ENCODE measurements around the gene PWP2.
A peak's percentile ranks its signal among the peaks of the same experiment; 100 is the strongest.
"Not testable (repeated sequence)": the region's sequence is repeated elsewhere in the genome, so short reads cannot be mapped to it uniquely, and the experiment has no call there.

Gene PWP2

GRCh38 chr21:44107026-44107501, at the start of gene PWP2:
PWP2 (plus strand) TSS chr21:44107399; CDS start chr21:44107417, 18 bp downstream.
- not testable (repeated sequence) for DNase-seq (ENCODE audit: low spot score)

DNA sequence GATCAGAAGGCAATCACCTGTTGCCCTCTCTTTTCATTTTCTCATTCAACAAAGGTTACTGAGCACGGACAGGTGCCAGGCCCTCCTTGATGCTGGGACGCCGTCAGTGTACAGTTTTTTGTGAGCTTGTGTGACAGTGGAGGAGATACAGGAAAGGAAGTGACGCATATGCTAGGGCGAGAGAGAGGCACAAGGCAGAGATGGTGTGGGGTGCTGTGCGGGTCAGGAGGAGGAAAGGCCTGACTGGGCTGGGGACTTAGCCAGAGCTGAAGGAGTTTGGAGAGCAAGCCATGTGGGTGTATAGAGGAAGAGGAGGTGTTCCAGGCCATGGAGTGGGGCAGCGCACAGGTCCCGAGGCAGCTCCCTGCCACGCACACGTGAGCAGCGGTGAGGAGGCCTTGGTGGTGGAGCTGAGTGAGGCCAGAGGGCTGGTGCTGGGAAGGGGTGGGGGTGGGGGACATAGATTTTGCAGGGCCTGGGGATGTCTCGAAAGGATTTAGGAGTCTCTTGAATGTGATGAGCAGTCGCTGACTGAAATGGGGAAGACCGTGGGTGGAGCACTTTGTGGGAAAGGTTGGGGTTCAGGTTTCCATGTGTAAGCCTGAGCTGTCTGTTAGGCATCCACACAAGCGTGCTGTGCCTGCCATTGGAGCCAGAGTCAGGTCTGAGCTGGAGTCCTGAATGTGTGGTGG, 49.1 kb upstream of the PWP2 start:
- DNase-seq (ENCODE audit: low spot score), result peak; percentile 19

- no peak for DNase-seq (ENCODE audit: low spot score)
Observed at GRCh38 chr21:44058652-44058964, 48.6 kb upstream of the PWP2 start.

GRCh38 chr21:44058981-44059380, 48.2 kb upstream of the PWP2 start:
- no peak for DNase-seq (ENCODE audit: low spot score)

DNA sequence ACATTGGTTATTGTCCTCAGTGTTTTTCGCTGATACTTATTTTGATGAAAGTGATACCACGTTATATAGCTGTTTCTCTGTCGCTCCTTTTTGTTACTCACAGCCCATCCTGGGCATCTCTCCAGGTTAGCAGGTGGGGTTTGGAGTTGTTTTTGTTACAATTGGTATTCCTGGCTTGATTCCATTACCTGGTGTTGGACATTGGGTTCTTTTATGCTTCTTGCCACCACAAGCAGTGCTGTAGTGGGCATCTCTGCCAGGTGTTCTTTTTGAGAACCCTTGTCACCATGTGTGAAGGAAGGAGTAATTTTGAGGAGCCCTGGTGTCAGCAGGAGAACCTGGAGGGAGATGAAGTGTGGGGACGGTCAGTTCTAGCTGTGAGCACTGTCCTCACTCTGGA, 47.5 kb upstream of the PWP2 start:
- no peak for DNase-seq (ENCODE audit: low spot score)

DNA sequence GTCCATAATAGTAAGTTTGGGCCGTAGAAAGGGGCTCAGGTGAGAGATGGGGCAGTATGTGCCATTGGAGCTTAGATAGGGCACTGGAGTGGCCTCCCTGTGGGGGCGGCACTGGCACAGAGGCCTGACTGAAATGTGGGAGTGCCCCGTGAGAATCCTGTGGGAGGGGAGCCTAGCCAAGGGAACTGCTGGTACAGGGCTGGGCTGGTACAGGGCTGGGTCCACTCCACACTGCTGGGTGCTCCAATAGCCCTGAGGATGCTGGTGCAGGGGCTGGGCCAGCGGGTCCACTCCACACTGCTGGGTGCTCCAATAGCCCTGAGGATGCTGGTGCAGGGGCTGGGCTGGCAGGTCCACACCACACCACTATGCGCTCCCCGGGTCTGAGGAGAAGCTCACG, 44.8 kb upstream of the PWP2 start:
- no peak for DNase-seq (ENCODE audit: low spot score)

- no peak for DNase-seq (ENCODE audit: low spot score)
Observed at GRCh38 chr21:44063151-44063912, 43.9 kb upstream of the PWP2 start.

DNA sequence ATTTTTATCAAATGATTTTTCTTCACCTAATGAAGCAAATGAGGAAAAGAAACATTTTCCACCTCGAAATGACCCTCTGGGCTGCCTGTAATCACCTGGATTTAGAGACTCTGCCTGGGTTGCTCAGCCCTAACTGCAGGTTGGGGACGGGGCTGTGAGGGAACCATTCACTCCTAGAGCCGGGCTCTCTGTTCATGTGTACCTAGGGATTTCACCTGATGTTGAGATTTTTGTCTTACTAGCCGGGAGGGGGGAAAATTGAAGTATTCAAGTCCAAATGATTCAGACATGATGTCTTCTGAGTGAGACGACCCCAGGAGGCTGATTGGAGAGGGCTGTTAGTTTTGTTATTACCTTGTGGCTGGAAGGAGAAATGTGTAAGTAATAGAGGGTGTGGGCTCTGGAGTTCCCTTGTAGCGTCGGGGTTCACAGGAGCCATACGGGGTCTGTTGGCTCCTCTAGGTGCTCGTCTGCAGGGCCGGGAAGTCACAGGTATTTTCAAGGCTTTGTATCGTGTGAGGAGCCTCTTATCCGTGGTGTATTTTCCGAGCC, 42.3 kb upstream of the PWP2 start:
- DNase-seq (ENCODE audit: low spot score), result no peak

- DNase-seq (ENCODE audit: low spot score), result peak; percentile 82
Observed at GRCh38 chr21:44065428-44065827, 41.8 kb upstream of the PWP2 start.

DNA sequence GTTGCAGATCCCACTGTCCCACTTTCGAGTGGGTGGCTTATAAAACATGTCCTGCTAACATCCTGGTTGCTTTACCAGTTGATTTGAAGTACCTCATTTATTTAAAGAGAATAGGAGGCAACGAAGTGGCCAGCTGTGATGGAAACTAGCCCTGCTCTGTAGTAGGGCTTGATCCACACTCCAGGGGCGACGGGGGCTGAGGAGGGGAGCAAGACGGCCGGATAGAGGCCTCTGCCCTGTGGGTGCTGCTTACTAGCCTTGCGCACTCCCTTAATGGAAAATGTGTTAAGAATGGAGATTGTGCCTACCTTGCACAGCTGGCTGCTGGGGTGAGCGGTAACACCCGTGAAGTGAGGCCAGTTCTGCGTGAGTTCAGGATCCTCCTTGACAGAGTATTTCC, 41.1 kb upstream of the PWP2 start:
- DNase-seq (ENCODE audit: low spot score), result no peak

DNA sequence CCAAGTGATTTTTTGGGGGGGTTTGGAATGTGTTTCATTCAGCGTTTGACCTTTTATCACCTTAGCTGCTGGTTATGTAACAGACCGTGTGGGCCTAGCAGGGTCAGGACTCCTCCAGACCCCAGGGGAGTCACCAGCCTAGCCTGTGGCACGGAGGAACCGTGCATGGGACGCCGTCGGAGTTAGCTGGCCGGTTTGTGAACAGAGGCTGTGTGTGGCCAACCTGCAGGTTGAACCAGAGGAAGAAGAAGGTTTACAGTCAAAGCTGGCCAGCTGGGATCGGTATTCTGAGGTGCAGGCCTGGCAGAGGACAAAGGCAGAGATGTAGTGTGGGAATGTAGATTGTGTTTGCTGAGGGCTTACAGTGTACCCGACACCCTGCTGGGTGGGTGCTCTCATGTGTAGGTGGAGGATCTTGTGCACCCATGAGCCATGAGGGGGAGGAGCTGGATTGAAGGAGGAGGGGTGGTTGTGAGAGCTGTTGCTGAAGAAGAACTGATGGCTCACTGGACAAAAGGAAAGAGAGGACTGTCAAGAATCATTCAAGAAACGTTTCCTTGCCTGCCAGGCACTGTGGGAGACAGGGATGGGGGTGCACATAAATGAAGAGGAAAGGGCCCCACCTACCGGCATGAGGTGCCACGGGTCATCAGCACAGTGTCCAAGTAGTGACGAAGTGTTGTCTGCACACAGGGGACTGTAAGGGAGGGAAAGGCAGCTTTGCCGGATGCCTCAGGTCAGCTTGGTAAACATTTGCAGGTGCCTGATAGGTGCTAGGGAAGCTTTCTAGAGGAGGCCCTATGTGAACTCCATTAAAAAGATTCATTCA, 40.0 kb upstream of the PWP2 start:
- DNase-seq (ENCODE audit: low spot score), result no peak

- DNase-seq (ENCODE audit: low spot score), result no peak
Observed at GRCh38 chr21:44070391-44070790, 36.8 kb upstream of the PWP2 start.

DNA sequence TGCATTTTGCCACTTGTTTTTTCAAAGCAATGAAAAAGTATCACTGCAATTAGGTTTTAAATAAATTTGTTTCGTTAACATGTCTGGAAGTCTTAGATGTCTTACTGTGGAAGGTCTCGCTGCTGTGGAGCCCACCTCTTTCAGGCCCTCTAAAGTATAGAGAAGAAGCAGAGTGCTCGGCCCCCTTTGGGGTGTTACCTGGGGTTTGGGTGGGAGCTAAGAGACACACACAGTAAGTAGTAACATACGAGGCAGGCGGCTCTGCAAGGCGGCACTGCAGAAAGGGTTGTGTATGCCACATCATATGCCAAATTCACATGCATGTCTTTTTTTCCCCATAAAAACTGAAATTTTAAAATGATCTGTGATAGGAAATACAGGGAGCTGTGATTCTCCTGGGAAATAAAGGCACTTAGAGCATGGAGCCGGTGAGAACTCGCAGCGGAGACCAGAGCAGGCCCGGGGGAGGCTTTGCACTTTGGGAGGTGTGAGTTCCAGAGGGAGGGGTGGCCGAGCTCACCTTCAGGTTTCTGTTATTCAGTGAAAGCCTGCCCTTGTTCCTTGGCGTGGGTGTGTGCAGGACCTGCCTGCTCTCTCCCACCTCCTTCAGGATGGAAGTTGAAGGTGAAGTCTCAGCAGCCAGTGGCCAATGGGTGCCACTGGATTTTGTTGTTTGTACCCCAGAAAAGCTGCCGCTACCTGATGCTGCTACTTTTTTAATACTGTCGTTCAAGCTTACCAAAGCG, 35.7 kb upstream of the PWP2 start:
- DNase-seq (ENCODE audit: low spot score), result no peak

DNA sequence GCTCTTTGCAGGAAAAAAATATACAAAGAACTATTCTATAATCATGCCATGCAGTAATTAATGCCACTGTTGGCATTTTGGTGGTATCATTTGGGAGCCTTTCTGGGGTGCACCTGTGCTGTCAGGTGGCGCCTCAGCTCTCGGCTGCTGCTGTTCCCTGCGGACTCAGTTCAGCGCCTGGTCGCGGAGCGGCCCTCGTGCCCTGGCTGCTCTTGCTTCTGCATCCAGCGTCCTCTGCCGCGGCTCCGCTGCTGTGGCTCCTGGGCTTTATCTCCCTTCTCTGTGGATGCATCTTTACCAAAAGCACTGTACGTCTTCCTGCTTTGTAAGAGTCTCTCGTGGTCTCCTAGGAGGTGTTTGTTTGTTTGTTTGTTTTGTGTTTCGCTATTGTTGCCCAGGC, 35.1 kb upstream of the PWP2 start:
- DNase-seq (ENCODE audit: low spot score), result no peak

DNA sequence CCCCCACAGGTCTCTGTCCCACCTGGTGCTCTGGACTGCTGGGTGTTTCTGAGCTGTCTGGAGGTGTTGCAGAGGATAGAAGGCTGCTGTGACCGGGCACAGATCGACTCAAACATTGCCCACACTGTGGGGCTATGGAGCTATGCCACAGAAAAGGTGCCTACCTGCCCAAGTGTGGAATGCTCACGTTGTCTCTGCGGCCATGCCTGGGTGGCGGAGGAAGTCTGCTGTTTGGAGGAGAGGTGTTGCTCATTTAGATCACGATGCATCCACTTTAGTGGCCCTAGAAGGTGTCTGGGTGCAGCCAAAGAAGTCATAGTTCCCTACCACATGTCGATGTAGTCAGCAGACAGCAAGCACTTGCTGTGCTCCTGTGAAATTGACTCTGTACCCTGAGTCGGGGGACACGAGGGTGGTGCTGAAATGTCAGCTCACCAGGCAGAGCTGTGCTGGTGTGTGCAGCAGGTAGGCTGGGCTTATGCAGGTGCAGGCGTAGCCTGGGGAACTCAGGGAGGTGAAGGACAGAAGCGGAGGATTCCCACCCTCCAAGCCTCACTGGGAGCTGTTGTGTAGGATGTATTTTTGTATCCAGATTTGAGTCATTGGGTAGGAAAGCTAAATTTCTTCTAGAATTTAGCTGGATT, 32.8 kb upstream of the PWP2 start:
- no peak for DNase-seq (ENCODE audit: low spot score)

- DNase-seq (ENCODE audit: low spot score), result no peak
Observed at GRCh38 chr21:44076316-44076715, 30.9 kb upstream of the PWP2 start.

DNA sequence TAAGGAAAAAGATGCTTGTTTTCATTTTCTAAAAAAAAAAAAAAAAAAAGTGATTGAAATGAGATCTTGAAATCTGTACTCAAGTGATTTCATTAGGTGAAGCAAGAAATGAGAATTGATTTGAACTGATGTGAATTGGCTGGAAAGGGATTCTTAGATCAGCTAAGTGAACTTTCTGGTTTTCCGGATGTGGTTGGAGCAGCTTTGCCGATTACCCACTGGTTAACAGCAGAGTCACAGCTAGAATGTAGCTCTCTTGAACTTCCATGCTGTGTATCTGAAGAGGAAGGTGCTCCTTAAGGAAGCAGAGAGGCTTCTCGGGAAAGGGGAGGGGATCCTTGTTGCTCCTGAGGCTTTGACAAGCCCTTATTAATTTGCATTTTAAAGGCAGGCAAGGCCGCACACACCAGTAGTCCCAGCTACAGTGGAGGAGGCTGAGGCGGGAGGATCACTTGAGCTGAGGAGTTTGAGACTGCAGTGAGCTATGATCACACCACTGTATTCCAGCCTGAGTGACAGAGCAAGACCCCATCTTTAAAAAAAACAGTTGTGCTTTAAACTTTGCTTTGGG, 28.7 kb upstream of the PWP2 start:
- DNase-seq (ENCODE audit: low spot score), result no peak

DNA sequence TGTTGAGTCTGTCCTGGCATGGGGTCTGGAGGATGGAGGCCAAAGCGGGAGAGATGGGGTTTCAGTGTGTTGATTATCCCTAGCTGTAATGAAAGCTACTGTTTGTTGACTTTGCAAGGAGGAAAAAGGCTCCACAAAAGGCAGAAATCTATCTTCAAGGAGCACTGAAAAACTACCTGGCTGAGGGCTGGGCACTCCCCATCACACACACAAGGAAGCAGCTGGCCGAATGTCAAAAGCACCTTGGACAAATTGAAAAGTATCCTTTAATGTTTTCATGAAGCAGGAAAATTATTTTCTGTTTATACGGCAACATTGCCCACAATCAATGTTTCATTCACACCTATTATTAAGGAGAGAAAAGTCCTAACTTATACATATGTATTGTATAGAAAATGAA, 27.8 kb upstream of the PWP2 start:
- no peak for DNase-seq (ENCODE audit: low spot score)

DNA sequence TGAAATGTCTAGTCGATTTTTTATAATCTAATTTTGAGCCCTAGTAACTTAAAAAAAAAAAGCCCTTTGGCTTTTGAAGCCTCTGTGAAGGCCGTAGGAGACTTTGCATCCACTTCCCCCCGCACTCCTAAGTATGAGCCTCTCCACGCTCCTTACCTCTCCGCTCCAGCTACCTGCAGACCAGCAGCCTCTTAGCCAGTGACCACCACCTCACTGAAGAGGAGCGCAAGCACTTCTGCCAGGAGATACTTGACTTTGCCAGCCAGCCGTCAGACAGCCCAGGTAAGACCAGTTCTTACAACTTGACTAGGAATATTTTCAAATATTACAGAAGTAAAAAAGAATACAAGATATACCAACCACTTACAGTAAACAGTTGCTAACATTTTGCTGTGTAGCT, 27.4 kb upstream of the PWP2 start:
- no peak for DNase-seq (ENCODE audit: low spot score)

GRCh38 chr21:44082648-44083440, 24.4 kb upstream of the PWP2 start:
- no peak for DNase-seq (ENCODE audit: low spot score)
